CD14-positive monocyte (primary cell): ENCODE results near the gene GLTP. TPM values are rescaled to one million over a fixed set of nuclear protein-coding genes. Genes with fewer than 3 reads are reported as not detected.
A peak's percentile ranks its signal among the peaks of the same experiment; 100 is the strongest.

Experiments
- DNase-seq, 3 donors: peaks; one replicate each; pipeline ENCODE4 v3.0.0-alpha.2; 2011 to 2022
- H2AFZ ChIP-seq: 2 replicates; pipeline ENCODE4 v1.6.0; 2012; ENCODE audit warnings: mild to moderate bottlenecking, low read depth, low read length, inconsistent platforms; ENCODE audit not compliant: insufficient read depth, poor library complexity, severe bottlenecking
- H3K27ac ChIP-seq, 2 donors: 1 replicate in 1 of 2; 2 replicates in 1 of 2; pipeline ENCODE4 v1.5.1; 2012 to 2013; ENCODE audit warnings: low read length in 2 of 2, control low read depth in 1 of 2, inconsistent platforms in 1 of 2, low read depth in 1 of 2, mild to moderate bottlenecking in 1 of 2
- H3K27me3 ChIP-seq, 2 donors: one replicate each; pipeline versions ENCODE4 v1.6.0 to v1.6.1; 2011 to 2013; ENCODE audit warnings: low read length in 2 of 2; ENCODE audit not compliant: control insufficient read depth in 2 of 2, insufficient read depth in 2 of 2
- H3K36me3 ChIP-seq, 2 donors: replicated peaks in 1 of 2; 1 replicate in 1 of 2; 2 replicates in 1 of 2; pipeline versions ENCODE4 v1.5.1 to v1.6.1; 2012 to 2013; ENCODE audit warnings: low read length in 2 of 2, control low read depth in 1 of 2, inconsistent platforms in 1 of 2, mild to moderate bottlenecking in 1 of 2; ENCODE audit not compliant: insufficient read depth in 2 of 2, control insufficient read depth in 1 of 2
- H3K4me1 ChIP-seq, 2 donors: 1 replicate in 1 of 2; 2 replicates in 1 of 2; pipeline versions ENCODE4 v1.5.1 to v1.6.1; 2012 to 2013; ENCODE audit warnings: low read length in 2 of 2, control low read depth in 1 of 2, inconsistent platforms in 1 of 2, mild to moderate bottlenecking in 1 of 2, moderate library complexity in 1 of 2; ENCODE audit not compliant: insufficient read depth in 2 of 2, control insufficient read depth in 1 of 2
- H3K4me2 ChIP-seq: replicated peaks from 2 replicates; pipeline ENCODE3; 2012; ENCODE audit warnings: low read length, moderate library complexity, mild to moderate bottlenecking; ENCODE audit not compliant: poor library complexity, severe bottlenecking; ENCODE audit errors: extremely low read depth
- H3K4me3 ChIP-seq, 3 experiments: fragments of 200-600 bp in 1 of 3; sonication (generic) in 1 of 3; replicated peaks in 1 of 3; 1 replicate in 2 of 3; 2 replicates in 1 of 3; pipeline ENCODE4 v1.5.1; 2011 to 2013; ENCODE audit warnings: low read length in 3 of 3, mild to moderate bottlenecking in 3 of 3, control low read depth in 2 of 3, low read depth in 2 of 3, inconsistent platforms in 1 of 3, moderate library complexity in 1 of 3
- H3K79me2 ChIP-seq: 2 replicates; pipeline ENCODE4 v1.6.0; 2012; ENCODE audit warnings: mild to moderate bottlenecking, control low read depth, inconsistent platforms, low read length, moderate library complexity; ENCODE audit not compliant: insufficient read depth
- H3K9ac ChIP-seq: 2 replicates; pipeline ENCODE4 v1.6.0; 2017; ENCODE audit warnings: low read length, mild to moderate bottlenecking; ENCODE audit not compliant: insufficient read depth, poor library complexity, severe bottlenecking
- H3K9me3 ChIP-seq, 2 donors: replicated peaks in 1 of 2; 1 replicate in 1 of 2; 2 replicates in 1 of 2; pipeline versions ENCODE4 v1.5.1 to v1.6.1; 2012 to 2013; ENCODE audit warnings: low read length in 2 of 2, control low read depth in 1 of 2; ENCODE audit not compliant: control insufficient read depth in 1 of 2, insufficient read depth in 1 of 2
- H4K20me1 ChIP-seq: 2 replicates; pipeline ENCODE4 v1.6.0; 2012; ENCODE audit warnings: mild to moderate bottlenecking, low read length, control low read depth, moderate library complexity; ENCODE audit not compliant: insufficient read depth
- H3K27ac Mint-ChIP-seq, 7 donors: one replicate each; pipeline ENCODE4 v1.8.0; 2020; ENCODE audit warnings: mild to moderate bottlenecking in 7 of 7, mixed read lengths in 7 of 7, moderate library complexity in 6 of 7, inconsistent platforms in 2 of 7
- H3K27me3 Mint-ChIP-seq, 3 donors: one replicate each; pipeline ENCODE4 v1.8.0; 2021 to 2022; ENCODE audit warnings: low read depth in 3 of 3, mild to moderate bottlenecking in 3 of 3, mixed read lengths in 3 of 3, moderate library complexity in 3 of 3, inconsistent platforms in 1 of 3
- H3K36me3 Mint-ChIP-seq, 2 donors: one replicate each; pipeline ENCODE4 v1.8.0; 2020; ENCODE audit warnings: mixed read lengths in 2 of 2, inconsistent platforms in 1 of 2, mild to moderate bottlenecking in 1 of 2
- H3K4me1 Mint-ChIP-seq: one replicate; pipeline ENCODE4 v1.8.0; 2020; ENCODE audit warnings: mild to moderate bottlenecking, mixed read lengths
- H3K4me3 Mint-ChIP-seq, 2 donors: one replicate each; pipeline ENCODE4 v1.8.0; 2020; ENCODE audit warnings: mild to moderate bottlenecking in 2 of 2, mixed read lengths in 2 of 2, moderate library complexity in 1 of 2
- H3K9me3 Mint-ChIP-seq, 7 donors: one replicate each; pipeline ENCODE4 v1.8.0; 2020 to 2022; ENCODE audit warnings: mixed read lengths in 7 of 7, mild to moderate bottlenecking in 6 of 7, moderate library complexity in 6 of 7, inconsistent platforms in 2 of 7
- CTCF ChIP-seq: fragments of 200-600 bp; IDR thresholded peaks from one replicate; pipeline ENCODE4 v1.8.0; 2022; ENCODE audit warnings: antibody characterized with exemption, mild to moderate bottlenecking
- WGBS: methylation state at CpG from one replicate; pipeline ENCODE4 v1.1.5; 2013; ENCODE audit warnings: missing lambda C conversion rate; ENCODE audit not compliant: insufficient coverage; 5-methylcytosine and 5-hydroxymethylcytosine counted together
- intact Hi-C, 2 donors: fragments of 100-400 bp; cut with micrococcal nuclease; formaldehyde crosslinking; loops; one replicate each; pipeline versions ENCODE4 v1.15.0 to v1.15.1; 2023
- polyA plus RNA-seq, 3 donors: library from polyadenylated mRNA; depleted of rRNA in 1 of 3; unstranded in 2 of 3; stranded (reverse) in 1 of 3; fragments of 300-500 nt in 2 of 3; fragments of >200 nt in 1 of 3; fragmentation: Illumina TruSeq in 2 of 3; gene quantifications; 1 replicate in 2 of 3; 2 replicates in 1 of 3; pipeline ENCODE4 v1.2.3, GENCODE V29; 2012 to 2021

Gene GLTP
- polyA plus RNA-seq, 3 donors = 46.2 to 65.9 (median 51.7) TPM

GRCh38 chr12:109836916-109837315, 43.4 kb downstream of the GLTP start:
- Histone ChIP-seq H3K4me2 (no peak overlapping the region), H3K79me2 (no peaks in the 10 kb centered on the region), H3K4me3 (no peak overlapping the region), H3K4me1 (peaks cover 34 to 69% of the 10 kb centered on the region in 2 donors), H4K20me1 (no peaks in the 10 kb centered on the region), H3K9ac (no peak overlapping the region), H3K36me3 (no peaks in the 10 kb centered on the region), H3K9me3 (no peaks in the 10 kb centered on the region), H2AFZ (no peak overlapping the region), H3K27me3 (peaks cover 0 to 23% of the 10 kb centered on the region in 2 donors), H3K27ac (no peak overlapping the region)
- intact Hi-C loops = no loop called here
- no peak overlapping the region for H3K4me3 Mint-ChIP-seq
- H3K36me3 Mint-ChIP-seq = peaks cover 2 to 8% of the 10 kb centered on the region in 2 donors
- peaks cover 67% of the 10 kb centered on the region for H3K4me1 Mint-ChIP-seq
- peak overlapping the region in 1 of 7 donors; percentile 32 for H3K27ac Mint-ChIP-seq
- H3K27me3 Mint-ChIP-seq = peaks cover 20 to 40% (median 25%) of the 10 kb centered on the region in 3 donors
- H3K9me3 Mint-ChIP-seq = peaks cover 0 to 5% (median 2%) of the 10 kb centered on the region in 7 donors
- no peak for TF ChIP-seq CTCF
- no CpG with 5 or more reads among the region's 3 CpGs for WGBS
- no peak for DNase-seq

DNA sequence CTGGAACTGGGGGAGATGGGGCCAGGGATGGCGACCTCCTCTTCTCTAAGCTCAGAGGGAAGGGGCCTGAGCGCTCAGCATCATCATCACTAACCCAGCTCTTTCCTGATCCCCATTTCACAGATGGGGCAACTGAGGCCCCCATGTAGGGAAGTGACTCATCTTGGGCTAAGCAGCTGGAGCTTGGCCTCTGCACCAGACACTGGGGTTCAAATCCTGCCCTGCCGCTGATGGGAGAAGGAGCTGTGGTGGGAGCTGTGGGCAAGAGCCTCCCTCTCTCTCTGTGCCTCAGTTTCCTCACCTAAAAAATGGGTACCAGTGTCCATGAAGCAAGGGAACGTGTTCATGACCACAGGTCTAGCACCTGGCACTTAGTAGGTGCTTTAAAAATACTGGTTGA, 44.5 kb downstream of the GLTP start:
- H3K27ac ChIP-seq = no peak overlapping the region
- no peaks in the 10 kb centered on the region for H3K36me3 ChIP-seq
- no peak overlapping the region for H3K4me2 ChIP-seq
- H3K27me3 Mint-ChIP-seq = peaks cover 20 to 44% (median 32%) of the 10 kb centered on the region in 3 donors
- no peaks in the 10 kb centered on the region for H3K9me3 ChIP-seq
- peaks cover 70% of the 10 kb centered on the region for H3K4me1 Mint-ChIP-seq
- H2AFZ ChIP-seq = no peak overlapping the region
- H3K4me1 ChIP-seq = peaks cover 37 to 72% of the 10 kb centered on the region in 2 donors
- H3K4me3 ChIP-seq = no peak overlapping the region
- no peaks in the 10 kb centered on the region for H3K79me2 ChIP-seq
- no peak for DNase-seq
- H3K27ac Mint-ChIP-seq = no peak overlapping the region
- H3K9me3 Mint-ChIP-seq = peaks cover 0 to 5% (median 2%) of the 10 kb centered on the region in 7 donors
- TF ChIP-seq CTCF = no peak
- peaks cover 11 to 17% of the 10 kb centered on the region in 2 donors for H3K36me3 Mint-ChIP-seq
- WGBS = 100% methylated on average over 2 of the region's 4 CpGs
- H3K9ac ChIP-seq = no peak overlapping the region
- H4K20me1 ChIP-seq = no peaks in the 10 kb centered on the region
- peak overlapping the region in 1 of 2 donors; percentile 42 for H3K4me3 Mint-ChIP-seq
- intact Hi-C loops = no loop called here
- H3K27me3 ChIP-seq = peaks cover 0 to 23% of the 10 kb centered on the region in 2 donors
